Stimulated activated CD8-positive, alpha-beta memory T cell treated with anti-CD3 and anti-CD28 coated beads, Interleukin-2, amount 100 ng/mL, for 1 hour (primary cell): ENCODE data around the gene HTR3A.

Source experiments
- DNase-seq, 2 donors: peaks; one replicate each; pipeline ENCODE4 v3.0.0-alpha.2; 2020; ENCODE audit warnings: low read depth in 2 of 2

The HTR3A gene

GRCh38 chr11:113979431-113979830 is 4.5 kb downstream of the HTR3A start:
- DNase-seq: no peak

GRCh38 chr11:113980785-113981184 is 5.9 kb downstream of the HTR3A start:
- no peak for DNase-seq

GRCh38 chr11:113982306-113982705 is 7.4 kb downstream of the HTR3A start:
- no peak for DNase-seq

GRCh38 chr11:113984781-113985180 is 9.9 kb downstream of the HTR3A start:
- no peak for DNase-seq

- DNase-seq: no peak
These were observed 11.0 kb downstream of the HTR3A start for GRCh38 chr11:113985906-113986305.

- DNase-seq: no peak
These were observed 11.6 kb downstream of the HTR3A start for GRCh38 chr11:113986351-113987140.

- no peak for DNase-seq
These were observed 14.5 kb downstream of the HTR3A start for GRCh38 chr11:113989381-113989780.

- no peak for DNase-seq
These were observed 15.0 kb downstream of the HTR3A start for GRCh38 chr11:113989916-113990315.

- no peak for DNase-seq
These were observed 16.3 kb downstream of the HTR3A start for GRCh38 chr11:113991170-113991569.

- DNase-seq: no peak
These were observed 17.0 kb downstream of the HTR3A start for GRCh38 chr11:113991718-113992458.

- DNase-seq: no peak
These were observed 17.7 kb downstream of the HTR3A start for GRCh38 chr11:113992459-113993110.

GRCh38 chr11:113994077-113994954 is 19.4 kb downstream of the HTR3A start:
- DNase-seq: peak in 1 of 2 donors; percentile 18

- DNase-seq: no peak
These were observed 22.6 kb downstream of the HTR3A start for GRCh38 chr11:113997473-113997872.

- no peak for DNase-seq
These were observed 23.7 kb downstream of the HTR3A start for GRCh38 chr11:113998574-113998973.

- no peak for DNase-seq
These were observed 25.6 kb downstream of the HTR3A start for GRCh38 chr11:114000526-114000925.

GRCh38 chr11:114001416-114001815 is 26.5 kb downstream of the HTR3A start:
- no peak for DNase-seq

- DNase-seq: no peak
These were observed 33.4 kb downstream of the HTR3A start for GRCh38 chr11:114008331-114008730.

- DNase-seq: no peak
These were observed 36.0 kb downstream of the HTR3A start for GRCh38 chr11:114010931-114011330.

GRCh38 chr11:114011443-114011842 is 36.5 kb downstream of the HTR3A start:
- DNase-seq: no peak

GRCh38 chr11:114015117-114015516 is 40.2 kb downstream of the HTR3A start:
- no peak for DNase-seq

- DNase-seq: no peak
These were observed 42.1 kb downstream of the HTR3A start for GRCh38 chr11:114016986-114017385.

- no peak for DNase-seq
These were observed 42.8 kb downstream of the HTR3A start for GRCh38 chr11:114017723-114018122.
